GM12892 (cell line): ENCODE data around the gene COX7C. TPM values are rescaled to one million over a fixed set of nuclear protein-coding genes. Genes with fewer than 3 reads are reported as not detected.
"Not testable (repeated sequence)": the region's sequence is repeated elsewhere in the genome, so short reads cannot be mapped to it uniquely, and the experiment has no call there.

Experiments used
- DNase-seq: peaks from one replicate; pipeline ENCODE4 v3.0.0; 2011; ENCODE audit not compliant: insufficient read length
- FAIRE-seq: peaks from 2 replicates; lab custom pipeline; 2011; peaks lifted over from hg19 to GRCh38; lab: Jason Lieb, UNC
- POLR2A ChIP-seq: IDR thresholded peaks from 2 replicates; pipeline ENCODE4 v1.6.1; 2011; ENCODE audit warnings: low read depth, low read length, control low read depth
- POLR2AphosphoS5 ChIP-seq: IDR thresholded peaks from 2 replicates; pipeline ENCODE4 v1.6.1; 2011; ENCODE audit warnings: low read depth, low read length, control low read depth
- TAF1 ChIP-seq: IDR thresholded peaks from 2 replicates; pipeline ENCODE4 v1.6.1; 2011; ENCODE audit warnings: low read depth, mild to moderate bottlenecking, control low read depth, low read length, borderline replicate concordance
- polyA plus RNA-seq: library from polyadenylated mRNA; unstranded; fragments of >200 nt; gene quantifications from one replicate; pipeline ENCODE4 v1.2.1, GENCODE V29; 2012; ENCODE audit warnings: missing spikeins, inconsistent platforms; ENCODE audit not compliant: missing spikeins

The COX7C gene
- 1,963 TPM for polyA plus RNA-seq

GRCh38 chr5:86617756-86618576, at the start of gene COX7C:
Gene COX7C (plus strand): TSS chr5:86617941. CDS start chr5:86618056, 115 bp downstream.
- peak; percentile 68 for DNase-seq
- peak; percentile 97 for FAIRE-seq
- TF ChIP-seq POLR2A (peak; percentile 91), TAF1 (peak; percentile 63; the same call in 1 of the 2 replicates), POLR2AphosphoS5 (peak; percentile 89)

- DNase-seq, FAIRE-seq: not testable (repeated sequence)
These were observed 48.0 kb upstream of the COX7C start for GRCh38 chr5:86569522-86570426.

GRCh38 chr5:86570427-86571083, 47.2 kb upstream of the COX7C start:
- DNase-seq (no peak), FAIRE-seq (no peak)

GRCh38 chr5:86571109-86571508, 46.6 kb upstream of the COX7C start:
- not testable (repeated sequence) for DNase-seq, FAIRE-seq

More at GRCh38 chr5:86570427-86571083, 47.2 kb upstream of the COX7C start:
- TF ChIP-seq TAF1, result no peak
- TF ChIP-seq POLR2A, result no peak
- no peak for TF ChIP-seq POLR2AphosphoS5

- no peak for DNase-seq
- TF ChIP-seq TAF1 (no peak), POLR2A (no peak), POLR2AphosphoS5 (no peak)
- FAIRE-seq, result no peak
These were observed 44.8 kb upstream of the COX7C start for GRCh38 chr5:86572825-86573517.

GRCh38 chr5:86579502-86579901, 38.2 kb upstream of the COX7C start:
- TF ChIP-seq TAF1 (no peak), POLR2AphosphoS5 (no peak), POLR2A (no peak)
- FAIRE-seq (no peak), DNase-seq (no peak)

GRCh38 chr5:86596476-86596875, 21.3 kb upstream of the COX7C start:
- FAIRE-seq (no peak), DNase-seq (no peak)
- no peak for TF ChIP-seq TAF1
- TF ChIP-seq POLR2A, result no peak
- no peak for TF ChIP-seq POLR2AphosphoS5

- FAIRE-seq (no peak), DNase-seq (no peak)
- TF ChIP-seq POLR2AphosphoS5, result no peak
- TF ChIP-seq TAF1, result no peak
- no peak for TF ChIP-seq POLR2A
These were observed 11.9 kb upstream of the COX7C start for GRCh38 chr5:86605881-86606280.

- DNase-seq (no peak), FAIRE-seq (no peak)
These were observed 4.3 kb upstream of the COX7C start for GRCh38 chr5:86613455-86613854.

GRCh38 chr5:86617309-86617755, 409 bp upstream of the COX7C start:
- DNase-seq (no peak), FAIRE-seq (no peak)
- no peak for TF ChIP-seq POLR2AphosphoS5
- no peak for TF ChIP-seq TAF1
- no peak for TF ChIP-seq POLR2A

More at GRCh38 chr5:86613455-86613854, 4.3 kb upstream of the COX7C start:
- no peak for TF ChIP-seq POLR2A
- TF ChIP-seq TAF1, result no peak
- TF ChIP-seq POLR2AphosphoS5, result no peak

GRCh38 chr5:86623785-86624483, 6.2 kb downstream of the COX7C start:
- no peak for FAIRE-seq

More at GRCh38 chr5:86623785-86624483, 6.2 kb downstream of the COX7C start:
- no peak for TF ChIP-seq POLR2A
- TF ChIP-seq TAF1, result no peak
- TF ChIP-seq POLR2AphosphoS5, result no peak
- DNase-seq, result no peak
